Measurements from ENCODE around the gene HIP1R. TPM values are rescaled to one million over a fixed set of nuclear protein-coding genes. Genes with fewer than 3 reads are reported as not detected.

The HIP1R gene
- total RNA-seq, 1 experiment from 2014 or later = 234 TPM

DNA sequence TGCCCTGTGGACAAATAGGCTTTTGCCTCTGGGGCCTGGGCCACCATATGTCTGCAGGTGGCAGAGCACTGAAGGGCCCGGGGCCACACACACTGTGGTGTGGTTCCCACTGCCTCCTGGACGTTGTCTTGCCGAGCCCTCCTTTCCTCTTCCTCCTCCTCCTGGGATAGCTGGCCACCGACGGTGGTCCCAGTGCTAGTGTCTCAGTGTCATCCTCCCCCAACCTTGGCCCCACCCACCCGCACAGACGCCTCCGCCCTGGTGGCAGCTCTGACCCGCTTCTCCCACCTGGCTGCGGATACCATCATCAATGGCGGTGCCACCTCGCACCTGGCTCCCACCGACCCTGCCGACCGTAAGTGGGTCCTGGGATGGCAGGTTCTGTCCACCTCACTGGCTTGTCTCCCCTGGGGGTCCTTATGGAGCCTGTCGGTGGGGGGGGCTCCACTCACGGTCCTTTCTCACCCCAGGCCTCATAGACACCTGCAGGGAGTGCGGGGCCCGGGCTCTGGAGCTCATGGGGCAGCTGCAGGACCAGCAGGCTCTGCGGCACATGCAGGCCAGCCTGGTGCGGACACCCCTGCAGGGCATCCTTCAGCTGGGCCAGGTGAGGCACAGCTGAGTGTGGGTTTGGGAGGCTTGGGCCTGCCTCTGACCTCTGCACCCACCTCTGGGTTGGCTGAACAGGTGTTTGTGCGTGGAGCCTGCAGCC lies 23.5 kb downstream of the HIP1R start:
- intact Hi-C loops (cut with micrococcal nuclease; ENCODE audit: unreplicated experiment) = no loop called here
- CTCF ChIA-PET = interaction anchor here (3.2 kb wide), 1 partner anchor 93 kb away, joined by 18 read pairs; no protein-coding TSS in a partner anchor

DNA sequence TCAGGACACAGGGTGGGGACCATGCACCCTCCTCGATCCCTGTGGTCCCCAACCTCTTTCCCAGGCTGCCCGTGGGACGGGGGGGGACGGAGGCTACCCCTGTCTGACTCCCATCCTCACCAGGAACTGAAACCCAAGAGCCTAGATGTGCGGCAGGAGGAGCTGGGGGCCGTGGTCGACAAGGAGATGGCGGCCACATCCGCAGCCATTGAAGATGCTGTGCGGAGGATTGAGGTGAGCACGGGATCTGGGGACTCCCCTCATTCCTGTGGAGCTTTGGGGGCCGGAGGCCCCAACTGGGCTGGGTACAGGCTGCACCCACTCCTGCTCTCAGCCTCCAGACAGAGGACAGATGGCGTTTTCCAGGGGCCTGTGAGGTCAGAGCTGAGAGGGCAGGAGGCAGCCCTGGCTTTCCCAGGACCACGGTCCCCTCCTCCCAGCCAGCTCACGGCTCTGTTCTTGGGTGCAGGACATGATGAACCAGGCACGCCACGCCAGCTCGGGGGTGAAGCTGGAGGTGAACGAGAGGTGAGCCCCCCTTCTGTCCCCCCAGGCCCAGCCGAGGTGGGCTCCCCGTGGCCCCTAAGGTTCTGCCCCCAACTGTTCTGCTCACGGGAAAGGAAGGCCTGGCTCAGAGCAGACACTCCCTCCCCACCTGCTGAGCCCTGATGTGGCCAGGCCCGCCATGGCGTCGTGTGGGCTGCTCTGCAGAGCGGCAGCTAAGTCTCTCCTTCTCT lies 24.2 kb downstream of the HIP1R start:
- TF ChIP-seq, protein P1, sequence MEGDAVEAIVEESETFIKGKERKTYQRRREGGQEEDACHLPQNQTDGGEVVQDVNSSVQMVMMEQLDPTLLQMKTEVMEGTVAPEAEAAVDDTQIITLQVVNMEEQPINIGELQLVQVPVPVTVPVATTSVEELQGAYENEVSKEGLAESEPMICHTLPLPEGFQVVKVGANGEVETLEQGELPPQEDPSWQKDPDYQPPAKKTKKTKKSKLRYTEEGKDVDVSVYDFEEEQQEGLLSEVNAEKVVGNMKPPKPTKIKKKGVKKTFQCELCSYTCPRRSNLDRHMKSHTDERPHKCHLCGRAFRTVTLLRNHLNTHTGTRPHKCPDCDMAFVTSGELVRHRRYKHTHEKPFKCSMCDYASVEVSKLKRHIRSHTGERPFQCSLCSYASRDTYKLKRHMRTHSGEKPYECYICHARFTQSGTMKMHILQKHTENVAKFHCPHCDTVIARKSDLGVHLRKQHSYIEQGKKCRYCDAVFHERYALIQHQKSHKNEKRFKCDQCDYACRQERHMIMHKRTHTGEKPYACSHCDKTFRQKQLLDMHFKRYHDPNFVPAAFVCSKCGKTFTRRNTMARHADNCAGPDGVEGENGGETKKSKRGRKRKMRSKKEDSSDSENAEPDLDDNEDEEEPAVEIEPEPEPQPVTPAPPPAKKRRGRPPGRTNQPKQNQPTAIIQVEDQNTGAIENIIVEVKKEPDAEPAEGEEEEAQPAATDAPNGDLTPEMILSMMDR (IDR thresholded peaks at IDR 0.05; ENCODE audit: unreplicated experiment) = no peak
- H3K36me3 Mint-ChIP-seq (ENCODE audit: insufficient read depth, unreplicated experiment) = peaks cover 98% of the 10 kb centered on the region
- no peak for DNase-seq
- H3K27ac Mint-ChIP-seq (ENCODE audit: unreplicated experiment) = no peak overlapping the region
- H3K9me3 Mint-ChIP-seq (ENCODE audit: low read depth, unreplicated experiment) = no peaks in the 10 kb centered on the region
- intact Hi-C loops (cut with micrococcal nuclease; ENCODE audit: unreplicated experiment) = loop anchor here (1.0 to 5.0 kb wide), 2 partner anchors 67 to 93 kb away; no protein-coding TSS in a partner anchor
- CTCF ChIA-PET = interaction anchor here (0.7 to 3.2 kb wide), 2 partner anchors 92 to 373 kb away, joined by 8 to 18 read pairs; partner anchors contain the start of gene MPHOSPH9
- H3K27me3 Mint-ChIP-seq (ENCODE audit: unreplicated experiment) = no peaks in the 10 kb centered on the region
- no TSS peak for BruUV-seq (replicated peaks)
- no peak overlapping the region for H3K4me3 Mint-ChIP-seq (ENCODE audit: low read depth, unreplicated experiment)
- peaks cover 7% of the 10 kb centered on the region for H3K4me1 Mint-ChIP-seq (ENCODE audit: low read depth, unreplicated experiment)

More for the DNA sequence above, 23.5 kb downstream of the HIP1R start:
- BruUV-seq (replicated peaks) = no TSS peak
- no peaks in the 10 kb centered on the region for H3K27me3 Mint-ChIP-seq (ENCODE audit: unreplicated experiment)
- peaks cover 100% of the 10 kb centered on the region for H3K36me3 Mint-ChIP-seq (ENCODE audit: insufficient read depth, unreplicated experiment)
- no peak overlapping the region for H3K27ac Mint-ChIP-seq (ENCODE audit: unreplicated experiment)
- no peaks in the 10 kb centered on the region for H3K9me3 Mint-ChIP-seq (ENCODE audit: low read depth, unreplicated experiment)
- peaks cover 7% of the 10 kb centered on the region for H3K4me1 Mint-ChIP-seq (ENCODE audit: low read depth, unreplicated experiment)
- TF ChIP-seq, protein P1 (IDR thresholded peaks at IDR 0.05; ENCODE audit: unreplicated experiment) = no peak
- H3K4me3 Mint-ChIP-seq (ENCODE audit: low read depth, unreplicated experiment) = no peak overlapping the region
- DNase-seq = no peak

DNA sequence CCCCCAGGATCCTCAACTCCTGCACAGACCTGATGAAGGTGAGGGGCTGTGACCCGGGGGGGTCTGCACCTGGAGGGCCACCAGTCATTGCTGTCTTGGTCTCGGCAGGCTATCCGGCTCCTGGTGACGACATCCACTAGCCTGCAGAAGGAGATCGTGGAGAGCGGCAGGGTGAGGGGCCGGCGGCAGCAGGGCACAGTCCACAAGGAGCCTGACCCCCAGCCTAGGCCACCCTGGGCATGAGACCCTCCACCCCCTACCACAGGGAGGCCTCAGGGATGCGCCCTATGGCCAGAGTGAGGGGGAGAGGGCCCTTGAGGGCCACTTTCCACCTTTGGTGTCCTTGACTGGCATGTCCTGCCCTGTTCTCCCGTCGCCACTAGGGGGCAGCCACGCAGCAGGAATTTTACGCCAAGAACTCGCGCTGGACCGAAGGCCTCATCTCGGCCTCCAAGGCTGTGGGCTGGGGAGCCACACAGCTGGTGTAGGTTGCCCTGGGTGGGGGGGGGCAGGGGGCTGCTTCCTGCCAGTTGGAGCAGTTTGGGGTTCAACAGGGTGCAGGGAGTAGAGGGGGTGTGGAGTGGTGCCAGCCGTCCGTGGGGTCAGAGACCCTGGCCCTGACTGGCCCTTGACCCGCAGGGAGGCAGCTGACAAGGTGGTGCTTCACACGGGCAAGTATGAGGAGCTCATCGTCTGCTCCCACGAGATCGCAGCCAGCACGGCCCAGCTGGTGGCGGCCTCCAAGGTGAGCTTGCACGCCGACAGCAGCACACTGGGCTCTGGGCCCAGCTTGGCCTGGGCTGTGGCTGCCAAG lies 25.0 kb downstream of the HIP1R start:
- TF ChIP-seq, protein P1 (IDR thresholded peaks at IDR 0.05; ENCODE audit: unreplicated experiment) = peak; percentile 91
- CTCF ChIA-PET = interaction anchor here (0.7 to 3.2 kb wide), 9 partner anchors 34 to 378 kb away, joined by 3 to 18 read pairs (median 3); partner anchors contain the start of gene MPHOSPH9
- peak; percentile 89 for DNase-seq
- H3K4me1 Mint-ChIP-seq (ENCODE audit: low read depth, unreplicated experiment) = peaks cover 7% of the 10 kb centered on the region
- H3K27me3 Mint-ChIP-seq (ENCODE audit: unreplicated experiment) = no peaks in the 10 kb centered on the region
- H3K4me3 Mint-ChIP-seq (ENCODE audit: low read depth, unreplicated experiment) = no peak overlapping the region
- H3K9me3 Mint-ChIP-seq (ENCODE audit: low read depth, unreplicated experiment) = no peaks in the 10 kb centered on the region
- peak overlapping the region; percentile 30 for H3K27ac Mint-ChIP-seq (ENCODE audit: unreplicated experiment)
- intact Hi-C loops (cut with micrococcal nuclease; ENCODE audit: unreplicated experiment) = loop anchor here (1.0 to 5.0 kb wide), 2 partner anchors 68 to 92 kb away; no protein-coding TSS in a partner anchor
- H3K36me3 Mint-ChIP-seq (ENCODE audit: insufficient read depth, unreplicated experiment) = peaks cover 98% of the 10 kb centered on the region
- BruUV-seq (replicated peaks) = no TSS peak

Data from Calu3 (cell line).